Fibroblast of the aortic adventitia (primary cell): ENCODE results near the gene ZFP36. TPM values are rescaled to one million over a fixed set of nuclear protein-coding genes. Genes with fewer than 3 reads are reported as not detected.
"Not testable (repeated sequence)": the region's sequence is repeated elsewhere in the genome, so short reads cannot be mapped to it uniquely, and the experiment has no call there.

Source experiments
- DNase-seq: peaks from one replicate; pipeline ENCODE4 v3.0.0-alpha.2; 2010; ENCODE audit warnings: low read depth
- H3K4me3 ChIP-seq: 2 replicates; pipeline ENCODE4 v1.5.1; 2011; ENCODE audit warnings: low read depth, mild to moderate bottlenecking, control low read depth, low read length, moderate library complexity
- small RNA-seq: library from RNA; depleted of rRNA; stranded (forward); fragments of <200 nt; gene quantifications from one replicate; pipeline ENCODE3, GENCODE V24; 2012
- total RNA-seq: library from RNA; depleted of rRNA; stranded (reverse); fragments of >200 nt; gene quantifications from 2 replicates; pipeline ENCODE4 v1.2.3, GENCODE V29; 2012; ENCODE audit warnings: low replicate concordance
- TF ChIP-seq, protein P1 (sequence below): IDR thresholded peaks from 2 replicates; pipeline ENCODE4 v1.5.1; 2011; ENCODE audit warnings: mild to moderate bottlenecking, low read length, control low read depth, inconsistent platforms; ENCODE audit not compliant: insufficient read depth

Gene ZFP36
- total RNA-seq, 1 donor: 18.3 TPM

DNA sequence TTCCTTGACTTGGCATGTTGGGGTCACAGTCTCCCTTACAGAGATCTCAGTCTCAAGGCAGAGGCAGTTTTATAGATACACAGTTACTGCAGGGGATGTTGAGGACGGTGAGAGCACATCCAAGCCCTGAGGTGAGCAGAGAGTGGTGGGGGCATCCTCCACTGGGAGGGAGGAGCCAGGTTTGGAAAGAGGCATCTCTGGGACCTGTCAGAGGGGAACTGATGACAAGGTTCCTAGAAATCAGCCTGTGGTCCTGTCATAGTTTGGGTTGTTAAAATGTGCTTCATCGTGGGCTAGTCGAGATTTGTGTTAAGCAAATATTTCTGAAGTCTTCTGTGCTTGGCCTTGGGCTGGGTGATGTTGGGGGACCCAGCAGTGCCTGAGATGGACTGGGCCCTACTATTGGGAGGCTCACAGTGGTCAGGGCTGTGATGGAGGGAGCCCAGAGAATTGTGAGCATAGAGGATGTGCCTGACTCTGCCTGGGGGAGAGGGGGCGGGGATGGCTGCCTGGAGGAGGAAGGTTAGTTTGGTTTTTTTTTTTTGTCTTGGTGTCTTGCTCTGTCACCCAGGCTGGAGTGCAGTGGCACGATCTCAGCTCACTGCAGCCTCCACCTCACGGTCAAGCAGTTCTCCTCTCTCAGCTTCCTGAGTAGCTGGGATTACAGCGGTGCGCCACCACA lies 42.6 kb downstream of the ZFP36 start:
- TF ChIP-seq, protein P1, sequence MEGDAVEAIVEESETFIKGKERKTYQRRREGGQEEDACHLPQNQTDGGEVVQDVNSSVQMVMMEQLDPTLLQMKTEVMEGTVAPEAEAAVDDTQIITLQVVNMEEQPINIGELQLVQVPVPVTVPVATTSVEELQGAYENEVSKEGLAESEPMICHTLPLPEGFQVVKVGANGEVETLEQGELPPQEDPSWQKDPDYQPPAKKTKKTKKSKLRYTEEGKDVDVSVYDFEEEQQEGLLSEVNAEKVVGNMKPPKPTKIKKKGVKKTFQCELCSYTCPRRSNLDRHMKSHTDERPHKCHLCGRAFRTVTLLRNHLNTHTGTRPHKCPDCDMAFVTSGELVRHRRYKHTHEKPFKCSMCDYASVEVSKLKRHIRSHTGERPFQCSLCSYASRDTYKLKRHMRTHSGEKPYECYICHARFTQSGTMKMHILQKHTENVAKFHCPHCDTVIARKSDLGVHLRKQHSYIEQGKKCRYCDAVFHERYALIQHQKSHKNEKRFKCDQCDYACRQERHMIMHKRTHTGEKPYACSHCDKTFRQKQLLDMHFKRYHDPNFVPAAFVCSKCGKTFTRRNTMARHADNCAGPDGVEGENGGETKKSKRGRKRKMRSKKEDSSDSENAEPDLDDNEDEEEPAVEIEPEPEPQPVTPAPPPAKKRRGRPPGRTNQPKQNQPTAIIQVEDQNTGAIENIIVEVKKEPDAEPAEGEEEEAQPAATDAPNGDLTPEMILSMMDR: no peak
- H3K4me3 ChIP-seq: no peak overlapping the region
- DNase-seq: no peak

DNA sequence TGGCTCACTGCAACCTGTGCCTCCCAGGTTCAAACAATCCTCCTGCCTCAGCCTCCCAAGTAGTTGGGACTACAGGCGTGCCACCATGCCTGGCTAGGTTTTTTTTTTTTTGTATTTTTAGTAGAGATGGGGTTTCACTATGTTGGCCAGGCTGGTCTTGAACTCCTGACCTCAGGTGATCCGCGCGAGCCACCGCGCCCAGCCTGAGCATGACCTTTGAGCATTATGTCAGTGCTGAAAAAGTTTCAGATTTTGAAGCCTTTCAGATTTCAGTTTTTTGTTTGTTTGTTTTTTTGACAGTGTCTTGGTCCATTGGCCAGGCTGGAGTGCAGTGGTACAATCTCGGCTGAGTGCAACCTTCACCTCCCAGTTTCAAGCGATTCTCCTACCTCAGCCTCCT lies 44.6 kb downstream of the ZFP36 start:
- H3K4me3 ChIP-seq, DNase-seq: not testable (repeated sequence)

Small RNA genes lying within 50 kb of the gene (small RNA-seq; reads per million reads assigned to genes)
- gene MIR4530 (not detected), gene RN7SL566P (not detected)

Other genes starting within 250 kb of the ZFP36 start
- not detected in 2 replicates for gene NCCRP1, start 209.9 kb upstream of the ZFP36 start, total RNA-seq
- not detected in 2 replicates for gene SYCN, start 202.6 kb upstream of the ZFP36 start, total RNA-seq
- not detected in 2 replicates for gene IFNL3, start 161.8 kb upstream of the ZFP36 start, total RNA-seq
- gene IFNL4, start 158.0 kb upstream of the ZFP36 start, total RNA-seq: not detected in 2 replicates
- not detected in 2 replicates for gene IFNL2, start 138.5 kb upstream of the ZFP36 start, total RNA-seq
- not detected in 2 replicates for gene IFNL1, start 110.4 kb upstream of the ZFP36 start, total RNA-seq
- gene LRFN1, start 86.0 kb upstream of the ZFP36 start, total RNA-seq: 0.08 and 0.18 TPM in 2 replicates
- 4.2 TPM in 1 of 2 replicates, not detected in the other for gene GMFG, start 70.8 kb upstream of the ZFP36 start, total RNA-seq
- gene SAMD4B, start 64.4 kb upstream of the ZFP36 start, total RNA-seq: 21.5 and 84.9 TPM in 2 replicates
- gene PAF1, start 15.7 kb upstream of the ZFP36 start, total RNA-seq: 36.1 and 45.4 TPM in 2 replicates
- gene MED29, start 15.5 kb upstream of the ZFP36 start, total RNA-seq: 16.2 and 25.7 TPM in 2 replicates
- 14.1 and 29.1 TPM in 2 replicates for gene PLEKHG2, start 5.8 kb downstream of the ZFP36 start, total RNA-seq
- 23.5 and 148 TPM in 2 replicates for gene RPS16, start 29.1 kb downstream of the ZFP36 start, total RNA-seq
- gene SUPT5H, start 38.7 kb downstream of the ZFP36 start, total RNA-seq: 88.2 and 299 TPM in 2 replicates
- gene TIMM50, start 74.0 kb downstream of the ZFP36 start, total RNA-seq: 46.1 and 49.5 TPM in 2 replicates
- gene DLL3, start 92.1 kb downstream of the ZFP36 start, total RNA-seq: 0.09 TPM in 1 of 2 replicates, not detected in the other
- not detected in 2 replicates for gene SELENOV, start 108.3 kb downstream of the ZFP36 start, total RNA-seq
- 1.5 and 3.3 TPM in 2 replicates for gene EID2B, start 126.0 kb downstream of the ZFP36 start, total RNA-seq
- 3.9 and 5.7 TPM in 2 replicates for gene EID2, start 133.3 kb downstream of the ZFP36 start, total RNA-seq
- not detected in 2 replicates for gene LGALS13, start 195.7 kb downstream of the ZFP36 start, total RNA-seq
- not detected in 2 replicates for gene LGALS16, start 249.1 kb downstream of the ZFP36 start, total RNA-seq